LNCAP (cell line): ENCODE data around the gene GOSR2.

ENCODE experiments used
- TF ChIP-seq, protein P1 (sequence below): fragments of 450-650 bp; IDR thresholded peaks from 2 replicates; pipeline ENCODE4 v1.5.1; 2017; ENCODE audit warnings: mild to moderate bottlenecking

Gene GOSR2

DNA sequence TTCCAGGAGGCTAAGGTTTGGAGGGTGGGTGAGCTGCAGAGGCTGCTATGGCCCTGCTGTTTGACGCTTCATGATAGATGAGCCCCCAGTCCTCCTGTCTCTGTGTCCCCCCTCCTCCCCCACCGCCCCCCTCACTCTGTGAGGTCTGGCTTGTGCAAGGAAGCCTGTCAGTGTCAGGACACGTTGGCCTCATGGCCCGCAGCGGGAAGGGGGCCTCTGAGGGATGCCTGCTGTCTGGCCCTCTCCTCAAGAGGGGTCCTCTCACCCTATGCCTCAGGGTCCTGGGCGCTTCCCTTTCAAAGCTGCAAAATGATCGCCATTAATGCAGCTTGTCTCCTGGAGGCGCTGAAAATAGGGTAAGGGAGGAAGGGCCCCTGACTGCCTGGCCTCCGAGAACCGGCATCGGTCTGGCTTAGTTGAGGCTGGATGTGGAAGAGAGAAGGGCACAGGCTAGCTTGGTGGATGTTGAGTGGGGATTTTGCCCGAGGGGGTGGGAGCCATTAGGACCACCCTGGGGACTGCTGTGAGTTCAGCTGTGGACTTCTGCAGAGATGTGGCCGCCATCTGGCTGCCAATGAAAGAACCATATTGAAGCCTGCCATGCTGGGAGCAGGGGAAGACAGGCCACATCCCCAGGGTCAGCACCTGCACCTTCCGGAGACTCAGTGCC is 14.8 kb upstream of the GOSR2 start:
- TF ChIP-seq, protein P1, sequence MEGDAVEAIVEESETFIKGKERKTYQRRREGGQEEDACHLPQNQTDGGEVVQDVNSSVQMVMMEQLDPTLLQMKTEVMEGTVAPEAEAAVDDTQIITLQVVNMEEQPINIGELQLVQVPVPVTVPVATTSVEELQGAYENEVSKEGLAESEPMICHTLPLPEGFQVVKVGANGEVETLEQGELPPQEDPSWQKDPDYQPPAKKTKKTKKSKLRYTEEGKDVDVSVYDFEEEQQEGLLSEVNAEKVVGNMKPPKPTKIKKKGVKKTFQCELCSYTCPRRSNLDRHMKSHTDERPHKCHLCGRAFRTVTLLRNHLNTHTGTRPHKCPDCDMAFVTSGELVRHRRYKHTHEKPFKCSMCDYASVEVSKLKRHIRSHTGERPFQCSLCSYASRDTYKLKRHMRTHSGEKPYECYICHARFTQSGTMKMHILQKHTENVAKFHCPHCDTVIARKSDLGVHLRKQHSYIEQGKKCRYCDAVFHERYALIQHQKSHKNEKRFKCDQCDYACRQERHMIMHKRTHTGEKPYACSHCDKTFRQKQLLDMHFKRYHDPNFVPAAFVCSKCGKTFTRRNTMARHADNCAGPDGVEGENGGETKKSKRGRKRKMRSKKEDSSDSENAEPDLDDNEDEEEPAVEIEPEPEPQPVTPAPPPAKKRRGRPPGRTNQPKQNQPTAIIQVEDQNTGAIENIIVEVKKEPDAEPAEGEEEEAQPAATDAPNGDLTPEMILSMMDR: no peak

DNA sequence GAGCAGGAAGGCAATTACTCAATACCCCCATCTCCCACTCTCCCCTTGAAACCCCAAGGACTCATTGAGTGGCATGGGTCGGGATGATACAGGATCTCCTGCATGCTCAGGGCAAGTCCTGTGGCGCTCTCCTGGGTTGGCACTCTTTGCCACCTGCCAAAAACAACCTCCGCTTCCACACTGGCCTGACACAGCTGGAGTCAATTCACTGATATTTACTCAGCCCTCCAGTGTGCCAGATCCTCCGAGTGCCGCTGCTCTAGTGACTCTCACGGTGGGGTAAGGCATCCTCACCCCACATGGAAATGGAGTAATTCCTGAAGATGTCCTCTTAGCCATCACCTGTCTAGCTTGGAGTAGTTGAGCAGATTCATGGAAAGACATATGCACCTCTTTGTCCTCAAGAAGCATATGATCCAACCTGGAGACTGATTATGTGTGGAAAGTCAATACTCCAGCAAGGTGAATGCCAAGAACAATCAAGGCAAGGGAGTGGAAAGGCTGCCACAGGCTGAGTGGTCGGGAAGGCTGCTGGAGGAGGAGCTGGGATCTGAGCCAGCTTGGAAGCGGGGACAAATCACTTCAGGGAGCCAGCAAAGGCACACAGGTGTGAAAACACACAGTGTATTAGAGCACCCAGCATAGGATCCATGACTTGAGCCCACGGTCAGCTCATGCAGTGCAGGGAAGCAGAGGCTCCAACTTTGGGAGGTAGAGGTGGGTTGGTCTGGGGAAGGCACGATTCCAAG is 12.6 kb upstream of the GOSR2 start:
- TF ChIP-seq, protein P1: no peak

DNA sequence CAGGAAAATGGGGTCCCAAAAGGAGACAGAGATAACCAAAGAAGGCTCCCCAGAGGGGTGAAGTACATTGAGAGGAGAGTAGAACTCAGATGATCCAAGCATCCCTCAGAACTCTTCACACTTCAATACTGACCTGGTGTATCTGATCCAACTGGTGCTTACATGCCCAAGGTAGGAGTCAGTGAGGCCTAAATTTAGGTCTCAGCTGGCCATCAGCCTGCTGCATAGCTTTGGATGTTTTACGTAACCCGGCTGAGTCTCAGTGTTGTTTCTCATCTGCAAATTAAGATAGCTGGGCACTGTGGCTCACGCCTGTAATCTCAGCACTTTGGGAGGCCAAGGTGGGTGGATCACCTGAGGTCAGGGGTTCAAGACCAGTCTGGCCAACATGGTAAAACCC is 11.6 kb upstream of the GOSR2 start:
- TF ChIP-seq, protein P1: no peak

DNA sequence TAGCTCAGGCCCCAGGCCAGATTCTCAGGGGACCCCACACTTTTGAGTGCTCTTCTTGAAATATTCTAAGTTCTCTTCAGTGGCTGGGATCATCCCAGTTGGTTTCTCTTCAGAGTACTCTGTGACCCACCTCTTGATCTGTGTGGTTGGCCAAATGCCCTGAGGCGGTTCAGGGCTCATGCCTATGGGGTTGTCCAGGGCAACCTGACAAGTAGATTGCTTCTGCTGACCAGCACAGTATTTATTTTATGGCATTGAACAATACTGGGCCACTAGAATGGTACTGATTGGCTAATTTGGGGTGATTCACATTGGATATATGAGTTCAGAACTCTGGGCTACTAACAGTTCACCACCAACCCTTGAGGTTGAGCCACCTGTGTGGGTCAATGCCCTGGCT is 7.4 kb upstream of the GOSR2 start:
- TF ChIP-seq, protein P1: no peak

DNA sequence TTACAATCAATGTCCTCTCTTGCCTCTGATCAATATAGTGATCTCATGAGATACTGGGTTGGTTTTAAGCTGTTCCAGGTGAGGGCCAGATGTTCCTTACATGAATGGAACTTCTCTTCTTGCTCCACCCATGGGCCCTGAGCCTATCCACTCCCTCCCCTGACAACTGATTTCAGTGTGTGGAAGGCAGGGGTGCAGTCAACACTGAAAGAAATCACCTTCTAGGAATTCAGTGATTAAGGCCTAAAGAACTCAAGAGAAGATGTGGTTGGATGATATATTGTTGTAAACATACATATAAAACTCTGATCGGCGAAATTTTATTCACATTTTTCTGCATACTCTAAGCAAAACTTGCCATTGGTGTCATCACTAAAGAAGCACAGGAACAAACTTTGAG is 6.7 kb upstream of the GOSR2 start:
- TF ChIP-seq, protein P1: no peak

DNA sequence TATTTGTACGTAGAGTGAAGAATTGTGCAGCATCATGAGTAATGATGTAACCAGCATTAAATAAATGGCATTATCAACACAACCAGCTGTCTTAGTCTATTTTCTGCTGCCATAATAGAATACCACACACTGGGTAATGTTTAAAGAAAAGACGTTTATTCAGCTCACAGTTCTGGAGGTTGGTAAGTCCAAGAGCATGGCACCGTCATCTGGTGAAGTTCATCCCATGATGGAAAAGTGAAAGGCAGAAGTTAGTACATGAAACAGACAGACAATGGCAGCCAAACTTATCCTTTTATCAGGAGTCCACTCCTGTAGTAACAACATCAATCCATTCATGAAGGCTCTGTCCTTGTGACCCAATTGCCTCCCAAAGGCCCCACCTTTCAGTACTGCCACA is 6.3 kb upstream of the GOSR2 start:
- TF ChIP-seq, protein P1: no peak

DNA sequence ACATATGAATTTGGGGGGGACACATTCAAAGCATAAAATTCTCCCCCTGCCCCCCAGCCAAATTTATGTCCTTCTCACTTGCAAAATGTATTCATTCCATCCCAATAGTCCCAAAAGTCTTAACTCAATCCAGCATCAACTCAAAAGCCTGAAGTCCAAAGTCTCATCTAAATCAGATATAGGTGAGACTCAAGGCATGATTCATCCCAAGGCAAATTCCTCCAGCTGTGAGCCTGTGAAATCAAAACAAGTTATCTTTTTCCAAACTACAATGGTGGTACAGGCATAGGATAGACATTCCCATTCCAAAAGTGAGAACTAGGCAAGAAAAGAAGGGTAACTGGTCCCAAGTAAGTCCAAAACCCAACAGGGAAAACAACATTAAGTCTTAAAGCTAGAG is 5.9 kb upstream of the GOSR2 start:
- TF ChIP-seq, protein P1: no peak
